ENCODE data around the gene OTUD5. TPM values are rescaled to one million over a fixed set of nuclear protein-coding genes. Genes with fewer than 3 reads are reported as not detected.

The OTUD5 gene
- polyA plus RNA-seq, 1 experiment, result 53.6 TPM

GRCh38 chrX:49000636-49001035 lies 43.2 kb upstream of the OTUD5 start:
- Histone ChIP-seq H3K36me3 (ENCODE audit: control insufficient read depth, insufficient read depth, low read length) (peaks cover 4% of the 10 kb centered on the region; the same call in 1 of the 2 replicates), H3K4me3 (ENCODE audit: low read depth, low read length) (no peak overlapping the region), H3K27me3 (ENCODE audit: control insufficient read depth, insufficient read depth, low read length) (no peaks in the 10 kb centered on the region)
- ChIA-PET CTCF (no interaction called here), POLR2A (no interaction called here)
- TF ChIP-seq CTCF (IDR thresholded peaks at IDR 0.05; ENCODE audit: insufficient read depth, low read depth, low read length), result no peak
- no peak for DNase-seq (ENCODE audit: low read depth)

GRCh38 chrX:48999030-48999429 lies 41.6 kb upstream of the OTUD5 start:
- no peak for TF ChIP-seq CTCF (IDR thresholded peaks at IDR 0.05; ENCODE audit: insufficient read depth, low read depth, low read length)
- Histone ChIP-seq H3K4me3 (ENCODE audit: low read depth, low read length) (no peak overlapping the region), H3K27me3 (ENCODE audit: control insufficient read depth, insufficient read depth, low read length) (no peaks in the 10 kb centered on the region), H3K36me3 (ENCODE audit: control insufficient read depth, insufficient read depth, low read length) (peaks cover 5% of the 10 kb centered on the region)
- no peak for DNase-seq (ENCODE audit: low read depth)
- POLR2A ChIA-PET, result no interaction called here
- CTCF ChIA-PET, result no interaction called here

GRCh38 chrX:48998391-48998790 lies 41.0 kb upstream of the OTUD5 start:
- H3K4me3 ChIP-seq (ENCODE audit: low read depth, low read length), result no peak overlapping the region
- ChIA-PET POLR2A (no interaction called here), CTCF (interaction anchor here (0.6 kb wide), 1 partner anchor 17 kb away, joined by 3 read pairs; no protein-coding TSS in a partner anchor)
- H3K36me3 ChIP-seq (ENCODE audit: control insufficient read depth, insufficient read depth, low read length), result peaks cover 5% of the 10 kb centered on the region
- no peaks in the 10 kb centered on the region for H3K27me3 ChIP-seq (ENCODE audit: control insufficient read depth, insufficient read depth, low read length)
- DNase-seq (ENCODE audit: low read depth), result no peak
- TF ChIP-seq CTCF (IDR thresholded peaks at IDR 0.05; ENCODE audit: insufficient read depth, low read depth, low read length), result no peak

GRCh38 chrX:48997865-48998264 lies 40.5 kb upstream of the OTUD5 start:
- Histone ChIP-seq H3K36me3 (ENCODE audit: control insufficient read depth, insufficient read depth, low read length) (peaks cover 7% of the 10 kb centered on the region), H3K27me3 (ENCODE audit: control insufficient read depth, insufficient read depth, low read length) (no peaks in the 10 kb centered on the region), H3K4me3 (ENCODE audit: low read depth, low read length) (no peak overlapping the region)
- POLR2A ChIA-PET, result no interaction called here
- no peak for TF ChIP-seq CTCF (IDR thresholded peaks at IDR 0.05; ENCODE audit: insufficient read depth, low read depth, low read length)
- CTCF ChIA-PET, result interaction anchor here (0.6 kb wide), 1 partner anchor 18 kb away, joined by 3 read pairs; no protein-coding TSS in a partner anchor
- DNase-seq (ENCODE audit: low read depth), result no peak

GRCh38 chrX:48997455-48997854 lies 40.0 kb upstream of the OTUD5 start:
- H3K36me3 ChIP-seq (ENCODE audit: control insufficient read depth, insufficient read depth, low read length), result peaks cover 7% of the 10 kb centered on the region
- no peak overlapping the region for H3K4me3 ChIP-seq (ENCODE audit: low read depth, low read length)
- ChIA-PET CTCF (no interaction called here), POLR2A (no interaction called here)
- no peak for TF ChIP-seq CTCF (IDR thresholded peaks at IDR 0.05; ENCODE audit: insufficient read depth, low read depth, low read length)
- no peaks in the 10 kb centered on the region for H3K27me3 ChIP-seq (ENCODE audit: control insufficient read depth, insufficient read depth, low read length)
- DNase-seq (ENCODE audit: low read depth), result no peak
